HL-60 (cell line): Measurements from ENCODE around the gene FBL.
"Not testable (repeated sequence)": the region's sequence is repeated elsewhere in the genome, so short reads cannot be mapped to it uniquely, and the experiment has no call there.

Experiments used
- DNase-seq, 2 experiments: peaks; one replicate each; pipeline ENCODE4 v3.0.0-alpha.2; 2010 to 2020; ENCODE audit warnings: low read depth in 1 of 2, low spot score in 1 of 2
- H3K27ac ChIP-seq: fragments of 250-450 bp; sonication (Bioruptor Pico); replicated peaks from 2 replicates; pipeline ENCODE4 v1.5.1; 2020; ENCODE audit warnings: mild to moderate bottlenecking, moderate library complexity
- H3K27me3 ChIP-seq: fragments of 250-450 bp; sonication (Bioruptor Pico); 2 replicates; pipeline ENCODE4 v1.5.1; 2021; ENCODE audit warnings: mild to moderate bottlenecking, moderate library complexity; ENCODE audit not compliant: insufficient read depth, poor library complexity, severe bottlenecking
- H3K4me3 ChIP-seq: replicated peaks from 2 replicates; pipeline ENCODE4 v1.5.1; 2011; ENCODE audit warnings: mild to moderate bottlenecking, control low read depth, low read length; ENCODE audit not compliant: insufficient read depth
- GABPA ChIP-seq: IDR thresholded peaks from 2 replicates; pipeline ENCODE4 v1.6.1; 2012; ENCODE audit warnings: low read depth
- POLR2AphosphoS5 ChIP-seq: IDR thresholded peaks from 2 replicates; pipeline ENCODE4 v1.6.1; 2012; ENCODE audit warnings: low read depth
- SPI1 ChIP-seq: IDR thresholded peaks from 2 replicates; pipeline ENCODE4 v1.6.1; 2012; ENCODE audit warnings: low read depth, mild to moderate bottlenecking, borderline replicate concordance
- TF ChIP-seq, protein P1 (sequence below): IDR thresholded peaks from one replicate; pipeline ENCODE4 v1.5.1; 2011; ENCODE audit warnings: low read length, control low read depth, inconsistent platforms; ENCODE audit not compliant: insufficient read depth
- TF ChIP-seq, protein P2 (sequence below): IDR thresholded peaks from 2 replicates; pipeline ENCODE4 v1.6.1; 2012; ENCODE audit warnings: low read depth; ENCODE audit not compliant: insufficient replicate concordance

Gene FBL

DNA sequence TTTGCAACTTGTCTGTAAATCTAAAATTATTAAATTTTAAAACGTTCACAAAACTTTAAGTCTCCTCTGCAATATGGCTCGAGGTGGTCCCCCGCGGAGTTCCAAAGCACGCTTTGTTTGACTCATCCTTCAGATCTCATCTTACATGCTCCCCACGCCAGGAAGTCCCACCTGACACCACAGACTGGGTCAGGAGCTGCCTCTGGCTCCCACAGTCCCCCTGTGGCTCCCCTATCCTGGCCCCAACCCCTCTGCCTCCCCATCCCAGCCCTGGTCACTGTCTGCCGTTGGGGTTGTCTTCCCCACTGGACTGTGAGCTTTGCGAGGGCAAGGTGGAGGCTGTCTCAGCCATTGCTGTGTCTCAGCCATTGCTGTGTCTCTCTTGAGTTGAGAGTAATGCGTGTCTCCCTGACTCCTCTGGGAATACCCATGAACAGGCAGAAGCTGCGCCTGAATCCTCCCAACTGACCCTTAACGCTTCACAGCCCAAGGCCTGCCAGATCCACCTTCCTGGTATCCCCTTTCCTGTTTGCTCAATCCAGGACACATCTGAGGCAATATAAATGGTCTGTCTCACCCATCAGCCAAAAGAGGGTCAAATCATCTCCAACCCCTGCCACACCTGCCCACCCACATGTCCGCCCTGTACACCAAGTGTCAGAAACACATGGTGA, 28.2 kb downstream of the FBL start:
- Histone ChIP-seq H3K27ac (no peak overlapping the region), H3K4me3 (no peak overlapping the region), H3K27me3 (no peaks in the 10 kb centered on the region)
- no peak for DNase-seq
- TF ChIP-seq, protein P1, sequence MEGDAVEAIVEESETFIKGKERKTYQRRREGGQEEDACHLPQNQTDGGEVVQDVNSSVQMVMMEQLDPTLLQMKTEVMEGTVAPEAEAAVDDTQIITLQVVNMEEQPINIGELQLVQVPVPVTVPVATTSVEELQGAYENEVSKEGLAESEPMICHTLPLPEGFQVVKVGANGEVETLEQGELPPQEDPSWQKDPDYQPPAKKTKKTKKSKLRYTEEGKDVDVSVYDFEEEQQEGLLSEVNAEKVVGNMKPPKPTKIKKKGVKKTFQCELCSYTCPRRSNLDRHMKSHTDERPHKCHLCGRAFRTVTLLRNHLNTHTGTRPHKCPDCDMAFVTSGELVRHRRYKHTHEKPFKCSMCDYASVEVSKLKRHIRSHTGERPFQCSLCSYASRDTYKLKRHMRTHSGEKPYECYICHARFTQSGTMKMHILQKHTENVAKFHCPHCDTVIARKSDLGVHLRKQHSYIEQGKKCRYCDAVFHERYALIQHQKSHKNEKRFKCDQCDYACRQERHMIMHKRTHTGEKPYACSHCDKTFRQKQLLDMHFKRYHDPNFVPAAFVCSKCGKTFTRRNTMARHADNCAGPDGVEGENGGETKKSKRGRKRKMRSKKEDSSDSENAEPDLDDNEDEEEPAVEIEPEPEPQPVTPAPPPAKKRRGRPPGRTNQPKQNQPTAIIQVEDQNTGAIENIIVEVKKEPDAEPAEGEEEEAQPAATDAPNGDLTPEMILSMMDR = no peak
- TF ChIP-seq, protein P2, sequence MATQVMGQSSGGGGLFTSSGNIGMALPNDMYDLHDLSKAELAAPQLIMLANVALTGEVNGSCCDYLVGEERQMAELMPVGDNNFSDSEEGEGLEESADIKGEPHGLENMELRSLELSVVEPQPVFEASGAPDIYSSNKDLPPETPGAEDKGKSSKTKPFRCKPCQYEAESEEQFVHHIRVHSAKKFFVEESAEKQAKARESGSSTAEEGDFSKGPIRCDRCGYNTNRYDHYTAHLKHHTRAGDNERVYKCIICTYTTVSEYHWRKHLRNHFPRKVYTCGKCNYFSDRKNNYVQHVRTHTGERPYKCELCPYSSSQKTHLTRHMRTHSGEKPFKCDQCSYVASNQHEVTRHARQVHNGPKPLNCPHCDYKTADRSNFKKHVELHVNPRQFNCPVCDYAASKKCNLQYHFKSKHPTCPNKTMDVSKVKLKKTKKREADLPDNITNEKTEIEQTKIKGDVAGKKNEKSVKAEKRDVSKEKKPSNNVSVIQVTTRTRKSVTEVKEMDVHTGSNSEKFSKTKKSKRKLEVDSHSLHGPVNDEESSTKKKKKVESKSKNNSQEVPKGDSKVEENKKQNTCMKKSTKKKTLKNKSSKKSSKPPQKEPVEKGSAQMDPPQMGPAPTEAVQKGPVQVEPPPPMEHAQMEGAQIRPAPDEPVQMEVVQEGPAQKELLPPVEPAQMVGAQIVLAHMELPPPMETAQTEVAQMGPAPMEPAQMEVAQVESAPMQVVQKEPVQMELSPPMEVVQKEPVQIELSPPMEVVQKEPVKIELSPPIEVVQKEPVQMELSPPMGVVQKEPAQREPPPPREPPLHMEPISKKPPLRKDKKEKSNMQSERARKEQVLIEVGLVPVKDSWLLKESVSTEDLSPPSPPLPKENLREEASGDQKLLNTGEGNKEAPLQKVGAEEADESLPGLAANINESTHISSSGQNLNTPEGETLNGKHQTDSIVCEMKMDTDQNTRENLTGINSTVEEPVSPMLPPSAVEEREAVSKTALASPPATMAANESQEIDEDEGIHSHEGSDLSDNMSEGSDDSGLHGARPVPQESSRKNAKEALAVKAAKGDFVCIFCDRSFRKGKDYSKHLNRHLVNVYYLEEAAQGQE = no peak
- TF ChIP-seq GABPA = no peak
- TF ChIP-seq POLR2AphosphoS5 = no peak
- no peak for TF ChIP-seq SPI1

- H3K27me3 ChIP-seq = no peaks in the 10 kb centered on the region
- DNase-seq = no peak
- TF ChIP-seq GABPA (no peak), POLR2AphosphoS5 (no peak), SPI1 (no peak)
- TF ChIP-seq, protein P1 = no peak
- TF ChIP-seq, protein P2 = no peak
- H3K27ac ChIP-seq = no peak overlapping the region
- H3K4me3 ChIP-seq = no peak overlapping the region
These were observed 29.7 kb downstream of the FBL start for GRCh38 chr19:39816287-39817048.

- DNase-seq = no peak
- TF ChIP-seq POLR2AphosphoS5 (no peak), SPI1 (no peak)
- H3K27me3 ChIP-seq = no peaks in the 10 kb centered on the region
- no peak overlapping the region for H3K4me3 ChIP-seq
- H3K27ac ChIP-seq = no peak overlapping the region
These were observed 31.6 kb downstream of the FBL start for GRCh38 chr19:39814595-39814994.

DNA sequence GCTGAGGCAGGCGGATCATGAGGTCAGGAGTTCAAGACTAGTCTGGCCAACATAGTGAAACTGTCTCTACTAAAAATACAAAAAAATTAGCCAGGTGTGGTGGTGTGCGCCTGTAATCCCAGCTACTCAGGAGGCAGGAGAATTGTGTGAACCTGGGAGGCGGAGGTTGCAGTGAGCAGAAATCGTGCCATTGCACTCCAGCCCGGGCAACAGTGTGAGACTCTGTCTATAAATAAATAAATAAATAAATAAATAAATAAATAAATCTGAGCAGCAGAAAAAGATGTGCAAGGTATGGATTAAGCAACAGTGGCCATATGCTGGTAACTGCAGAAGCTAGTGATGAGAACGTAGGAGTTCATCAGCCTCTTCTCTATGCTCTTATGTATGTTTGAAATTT, 32.1 kb downstream of the FBL start:
- H3K4me3 ChIP-seq, H3K27me3 ChIP-seq, H3K27ac ChIP-seq, DNase-seq: not testable (repeated sequence)
